Vagina (tissue), 2 donors: Measurements from ENCODE around the gene PRG2.

ENCODE experiments used
- POLR2A ChIP-seq, 2 donors: fragments of 450-650 bp; IDR thresholded peaks; one replicate each; pipeline ENCODE4 v1.6.1; 2017; ENCODE audit warnings: antibody characterized with exemption in 2 of 2, mild to moderate bottlenecking in 2 of 2, moderate library complexity in 2 of 2
- POLR2AphosphoS5 ChIP-seq, 2 donors: sonication (generic); formaldehyde crosslinking; IDR thresholded peaks; one replicate each; pipeline ENCODE4 v1.9.0; 2017; ENCODE audit warnings: antibody characterized with exemption in 2 of 2, mild to moderate bottlenecking in 2 of 2, low read depth in 1 of 2; ENCODE audit not compliant: insufficient read depth in 1 of 2
- TF ChIP-seq, protein P1 (sequence below), 3 experiments: fragments of 450-650 bp in 2 of 3; fragments of 200-600 bp in 1 of 3; sonication (generic) in 1 of 3; IDR thresholded peaks; one replicate each; pipeline ENCODE4 v1.5.1; 2017 to 2019; ENCODE audit warnings: antibody characterized with exemption in 3 of 3, mild to moderate bottlenecking in 2 of 3, moderate library complexity in 2 of 3

DNA sequence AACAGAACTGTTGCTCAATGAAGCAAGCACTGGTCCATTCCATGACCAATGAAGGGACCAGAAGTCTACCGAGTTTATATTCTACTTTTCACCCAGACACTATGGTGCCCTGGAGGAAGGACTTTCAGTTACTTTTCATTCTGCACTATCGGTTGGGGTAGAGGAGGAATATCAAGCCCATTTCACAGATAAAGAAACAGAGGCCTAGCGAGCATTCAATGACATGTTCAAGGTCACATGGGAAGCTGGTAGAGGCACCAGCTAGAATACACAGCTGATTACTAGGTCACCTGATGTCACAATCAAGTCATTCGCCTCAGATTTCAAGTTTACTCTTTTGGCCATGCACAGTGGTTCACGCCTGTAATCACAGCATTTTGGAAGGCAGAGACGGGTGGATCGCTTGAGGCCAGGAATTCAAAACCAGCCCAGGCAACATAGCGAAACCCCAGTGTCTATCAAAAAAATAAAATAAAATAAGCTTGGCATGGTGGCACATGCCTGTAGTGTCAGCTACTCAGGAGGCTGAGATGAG is 17.6 kb upstream of the PRG2 start:
- TF ChIP-seq, protein P1, sequence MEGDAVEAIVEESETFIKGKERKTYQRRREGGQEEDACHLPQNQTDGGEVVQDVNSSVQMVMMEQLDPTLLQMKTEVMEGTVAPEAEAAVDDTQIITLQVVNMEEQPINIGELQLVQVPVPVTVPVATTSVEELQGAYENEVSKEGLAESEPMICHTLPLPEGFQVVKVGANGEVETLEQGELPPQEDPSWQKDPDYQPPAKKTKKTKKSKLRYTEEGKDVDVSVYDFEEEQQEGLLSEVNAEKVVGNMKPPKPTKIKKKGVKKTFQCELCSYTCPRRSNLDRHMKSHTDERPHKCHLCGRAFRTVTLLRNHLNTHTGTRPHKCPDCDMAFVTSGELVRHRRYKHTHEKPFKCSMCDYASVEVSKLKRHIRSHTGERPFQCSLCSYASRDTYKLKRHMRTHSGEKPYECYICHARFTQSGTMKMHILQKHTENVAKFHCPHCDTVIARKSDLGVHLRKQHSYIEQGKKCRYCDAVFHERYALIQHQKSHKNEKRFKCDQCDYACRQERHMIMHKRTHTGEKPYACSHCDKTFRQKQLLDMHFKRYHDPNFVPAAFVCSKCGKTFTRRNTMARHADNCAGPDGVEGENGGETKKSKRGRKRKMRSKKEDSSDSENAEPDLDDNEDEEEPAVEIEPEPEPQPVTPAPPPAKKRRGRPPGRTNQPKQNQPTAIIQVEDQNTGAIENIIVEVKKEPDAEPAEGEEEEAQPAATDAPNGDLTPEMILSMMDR (IDR thresholded peaks at IDR 0.05), result no peak
- TF ChIP-seq POLR2A (IDR thresholded peaks at IDR 0.05), result no peak
- TF ChIP-seq POLR2AphosphoS5 (IDR thresholded peaks at IDR 0.05; ENCODE audit: insufficient read depth in 1 of 2, low read depth in 1 of 2), result no peak
